Fibroblast of lung (primary cell): ENCODE measurements around the gene RNF150. TPM values are rescaled to one million over a fixed set of nuclear protein-coding genes. Genes with fewer than 3 reads are reported as not detected.
A peak's percentile ranks its signal among the peaks of the same experiment; 100 is the strongest.

ENCODE experiments used
- DNase-seq, 2 donors: peaks; one replicate each; pipeline versions ENCODE4 v3.0.0 to v3.0.0-alpha.2; 2010; ENCODE audit warnings: low read depth in 2 of 2
- H2AFZ ChIP-seq: 2 replicates; pipeline ENCODE4 v1.5.1; 2012; ENCODE audit warnings: low read length, control low read depth, inconsistent platforms
- H3K27ac ChIP-seq: 2 replicates; pipeline ENCODE4 v1.5.1; 2011; ENCODE audit warnings: low read length, control low read depth; ENCODE audit not compliant: insufficient read depth
- H3K27me3 ChIP-seq: 2 replicates; pipeline ENCODE4 v1.5.1; 2011; ENCODE audit warnings: mild to moderate bottlenecking, low read length; ENCODE audit not compliant: control insufficient read depth, insufficient read depth
- H3K36me3 ChIP-seq: 2 replicates; pipeline ENCODE4 v1.5.1; 2011; ENCODE audit warnings: low read length; ENCODE audit not compliant: control insufficient read depth, insufficient read depth
- H3K4me1 ChIP-seq: 2 replicates; pipeline ENCODE4 v1.5.1; 2011; ENCODE audit warnings: low read length; ENCODE audit not compliant: control insufficient read depth, insufficient read depth; ENCODE audit errors: extremely low read depth
- H3K4me2 ChIP-seq: 2 replicates; pipeline ENCODE4 v1.5.1; 2011; ENCODE audit warnings: low read length, control low read depth; ENCODE audit not compliant: insufficient read depth; ENCODE audit errors: extremely low read depth
- H3K4me3 ChIP-seq, 4 experiments: fragments of 200-600 bp in 1 of 4; sonication (generic) in 1 of 4; replicated peaks in 1 of 4; 2 replicates each; pipeline ENCODE4 v1.5.1; 2011 to 2016; ENCODE audit warnings: low read length in 4 of 4, low read depth in 3 of 4, mild to moderate bottlenecking in 3 of 4, control low read depth in 2 of 4, inconsistent platforms in 1 of 4, mixed read lengths in 1 of 4; ENCODE audit not compliant: insufficient read depth in 1 of 4; ENCODE audit errors: control extremely low read depth in 1 of 4
- H3K79me2 ChIP-seq: 2 replicates; pipeline ENCODE4 v1.5.1; 2012; ENCODE audit warnings: mild to moderate bottlenecking, low read length, inconsistent platforms; ENCODE audit not compliant: control insufficient read depth, insufficient read depth
- H3K9ac ChIP-seq: 2 replicates; pipeline ENCODE4 v1.5.1; 2011; ENCODE audit warnings: mild to moderate bottlenecking, low read length, control low read depth; ENCODE audit not compliant: insufficient read depth
- H3K9me3 ChIP-seq: 2 replicates; pipeline ENCODE4 v1.5.1; 2012; ENCODE audit warnings: low read depth, low read length; ENCODE audit not compliant: control insufficient read depth, insufficient read depth
- H4K20me1 ChIP-seq: 2 replicates; pipeline ENCODE4 v1.5.1; 2011; ENCODE audit warnings: low read length; ENCODE audit not compliant: control insufficient read depth, insufficient read depth; ENCODE audit errors: extremely low read depth
- CTCF ChIP-seq, 2 donors: IDR thresholded peaks in 1 of 2; conservative IDR thresholded peaks in 1 of 2; 1 replicate in 1 of 2; 2 replicates in 1 of 2; pipeline ENCODE4 v1.5.1; 2011 to 2012; ENCODE audit warnings: low read length in 2 of 2, control low read depth in 1 of 2, inconsistent platforms in 1 of 2, low read depth in 1 of 2, mild to moderate bottlenecking in 1 of 2
- EZH2 ChIP-seq: IDR thresholded peaks from 2 replicates; pipeline ENCODE4 v1.5.1; 2012; ENCODE audit warnings: low read length, control low read depth, mild to moderate bottlenecking; ENCODE audit errors: missing control alignments
- polyA plus RNA-seq, 2 donors: library from polyadenylated mRNA; depleted of rRNA in 1 of 2; stranded (reverse) in 1 of 2; unstranded in 1 of 2; fragments of >200 nt; gene quantifications; 2 replicates each; pipeline ENCODE4 v1.2.1, GENCODE V29; 2011 to 2012; ENCODE audit warnings: missing spikeins in 1 of 2
- total RNA-seq: library from RNA; depleted of rRNA; stranded (reverse); fragments of >200 nt; gene quantifications from 2 replicates; pipeline ENCODE4 v1.2.1, GENCODE V29; 2014

RNF150 gene
- total and polyA plus RNA-seq, 2 donors (not counting 1 experiment from before 2014, with no cell fraction given) = 0.66 to 5.6 TPM

- no peak overlapping the region for H2AFZ ChIP-seq
- H3K36me3 ChIP-seq = no peaks in the 10 kb centered on the region
- H3K27me3 ChIP-seq = no peaks in the 10 kb centered on the region
- H3K4me3 ChIP-seq = no peak overlapping the region
- no peak for DNase-seq
- no peak for TF ChIP-seq CTCF (conservative IDR thresholded peaks at IDR 0.05 in 1 of 2, IDR thresholded peaks at IDR 0.05 in 1 of 2; ENCODE audit: low read depth in 1 of 2, low read length in 2 of 2)
- no peak for TF ChIP-seq EZH2
- H3K9ac ChIP-seq = no peak overlapping the region
- no peaks in the 10 kb centered on the region for H3K9me3 ChIP-seq
- H3K4me1 ChIP-seq = no peaks in the 10 kb centered on the region
- no peaks in the 10 kb centered on the region for H3K79me2 ChIP-seq
- no peak overlapping the region for H3K4me2 ChIP-seq
- H4K20me1 ChIP-seq = no peaks in the 10 kb centered on the region
- H3K27ac ChIP-seq = no peak overlapping the region
These were observed 147.2 kb downstream of the RNF150 start for GRCh38 chr4:140986045-140986444.

GRCh38 chr4:140982613-140983340, 150.5 kb downstream of the RNF150 start:
- no peaks in the 10 kb centered on the region for H3K36me3 ChIP-seq
- no peaks in the 10 kb centered on the region for H3K9me3 ChIP-seq
- H3K79me2 ChIP-seq = no peaks in the 10 kb centered on the region
- H3K4me1 ChIP-seq = no peaks in the 10 kb centered on the region
- no peak overlapping the region for H3K4me3 ChIP-seq
- no peak overlapping the region for H2AFZ ChIP-seq
- no peak overlapping the region for H3K9ac ChIP-seq
- no peak for TF ChIP-seq CTCF (conservative IDR thresholded peaks at IDR 0.05 in 1 of 2, IDR thresholded peaks at IDR 0.05 in 1 of 2; ENCODE audit: low read depth in 1 of 2, low read length in 2 of 2)
- no peak for TF ChIP-seq EZH2
- no peaks in the 10 kb centered on the region for H4K20me1 ChIP-seq
- H3K27ac ChIP-seq = no peak overlapping the region
- no peak overlapping the region for H3K4me2 ChIP-seq
- no peaks in the 10 kb centered on the region for H3K27me3 ChIP-seq
- peak in 1 of 2 donors; percentile 21 for DNase-seq

GRCh38 chr4:140980426-140981200, 152.7 kb downstream of the RNF150 start:
- no peak overlapping the region for H2AFZ ChIP-seq
- no peak overlapping the region for H3K27ac ChIP-seq
- H3K4me2 ChIP-seq = no peak overlapping the region
- H3K4me1 ChIP-seq = no peaks in the 10 kb centered on the region
- H3K79me2 ChIP-seq = no peaks in the 10 kb centered on the region
- no peaks in the 10 kb centered on the region for H3K27me3 ChIP-seq
- H3K9me3 ChIP-seq = no peaks in the 10 kb centered on the region
- DNase-seq = no peak
- no peak overlapping the region for H3K4me3 ChIP-seq
- TF ChIP-seq EZH2 = no peak
- TF ChIP-seq CTCF (conservative IDR thresholded peaks at IDR 0.05 in 1 of 2, IDR thresholded peaks at IDR 0.05 in 1 of 2; ENCODE audit: low read depth in 1 of 2, low read length in 2 of 2) = no peak
- H4K20me1 ChIP-seq = no peaks in the 10 kb centered on the region
- H3K9ac ChIP-seq = no peak overlapping the region
- no peaks in the 10 kb centered on the region for H3K36me3 ChIP-seq
